Common myeloid progenitor, CD34-positive (primary cell): Measurements from ENCODE around the gene ERBB4.

Source experiments
- CTCF ChIA-PET: fragments of 350-600 bp; sonication (Branson Sonifier 250); formaldehyde crosslinking; loops from one replicate; lab custom pipeline; 2021; ENCODE audit warnings: antibody characterized with exemption; lab: Charles Lee
- POLR2A ChIA-PET: fragments of 350-600 bp; sonication (Branson Sonifier 250); formaldehyde crosslinking; loops from one replicate; lab custom pipeline; 2021; ENCODE audit warnings: antibody characterized with exemption; lab: Charles Lee
- DNase-seq, 3 donors: peaks; one replicate each; pipeline versions ENCODE4 v3.0.0 to v3.0.0-alpha.2; 2013
- H3K27ac ChIP-seq, 2 experiments: 1 replicate in 1 of 2; 2 replicates in 1 of 2; pipeline ENCODE4 v1.7.0; 2013; ENCODE audit warnings: inconsistent platforms in 2 of 2, low read length in 2 of 2, mild to moderate bottlenecking in 2 of 2, low read depth in 1 of 2, moderate library complexity in 1 of 2; ENCODE audit not compliant: severe bottlenecking in 2 of 2, insufficient read depth in 1 of 2, poor library complexity in 1 of 2
- H3K27me3 ChIP-seq, 5 experiments: replicated peaks in 2 of 5; 1 replicate in 3 of 5; 2 replicates in 2 of 5; pipeline versions ENCODE4 v1.6.1 to v1.7.0; 2013; ENCODE audit warnings: low read length in 4 of 5, mild to moderate bottlenecking in 2 of 5, moderate library complexity in 2 of 5, inconsistent platforms in 1 of 5; ENCODE audit not compliant: insufficient read depth in 5 of 5, control insufficient read depth in 4 of 5
- H3K36me3 ChIP-seq, 4 experiments: 1 replicate in 2 of 4; 2 replicates in 2 of 4; pipeline versions ENCODE4 v1.6.1 to v1.7.0; 2013; ENCODE audit warnings: low read length in 3 of 4, control low read depth in 1 of 4, mild to moderate bottlenecking in 1 of 4; ENCODE audit not compliant: control insufficient read depth in 4 of 4, insufficient read depth in 4 of 4
- H3K4me1 ChIP-seq, 4 experiments: 1 replicate in 3 of 4; 2 replicates in 1 of 4; pipeline versions ENCODE4 v1.6.1 to v1.7.1; 2013; ENCODE audit warnings: low read length in 3 of 4, mild to moderate bottlenecking in 3 of 4, control low read depth in 1 of 4, inconsistent platforms in 1 of 4, moderate library complexity in 1 of 4; ENCODE audit not compliant: control insufficient read depth in 4 of 4, insufficient read depth in 4 of 4; ENCODE audit errors: control extremely low read depth in 1 of 4
- H3K4me3 ChIP-seq, 7 experiments: 1 replicate in 4 of 7; 2 replicates in 3 of 7; pipeline versions ENCODE4 v1.5.1 to v1.7.0; 2013; ENCODE audit warnings: mild to moderate bottlenecking in 7 of 7, low read length in 6 of 7, moderate library complexity in 6 of 7, inconsistent platforms in 2 of 7, low read depth in 2 of 7, control low read depth in 1 of 7; ENCODE audit not compliant: insufficient read depth in 4 of 7, control insufficient read depth in 1 of 7; ENCODE audit errors: extremely low read depth in 1 of 7
- H3K9me3 ChIP-seq, 5 experiments: 1 replicate in 4 of 5; 2 replicates in 1 of 5; pipeline versions ENCODE4 v1.6.1 to v1.7.1; 2013; ENCODE audit warnings: low read length in 4 of 5, mild to moderate bottlenecking in 2 of 5, inconsistent platforms in 1 of 5, low read depth in 1 of 5, moderate library complexity in 1 of 5; ENCODE audit not compliant: control insufficient read depth in 4 of 5, insufficient read depth in 2 of 5; ENCODE audit errors: control extremely low read depth in 1 of 5
- WGBS: methylation state at CpG from one replicate; pipeline ENCODE4 v1.1.5; 2013; ENCODE audit not compliant: insufficient coverage; 5-methylcytosine and 5-hydroxymethylcytosine counted together

Gene ERBB4

DNA sequence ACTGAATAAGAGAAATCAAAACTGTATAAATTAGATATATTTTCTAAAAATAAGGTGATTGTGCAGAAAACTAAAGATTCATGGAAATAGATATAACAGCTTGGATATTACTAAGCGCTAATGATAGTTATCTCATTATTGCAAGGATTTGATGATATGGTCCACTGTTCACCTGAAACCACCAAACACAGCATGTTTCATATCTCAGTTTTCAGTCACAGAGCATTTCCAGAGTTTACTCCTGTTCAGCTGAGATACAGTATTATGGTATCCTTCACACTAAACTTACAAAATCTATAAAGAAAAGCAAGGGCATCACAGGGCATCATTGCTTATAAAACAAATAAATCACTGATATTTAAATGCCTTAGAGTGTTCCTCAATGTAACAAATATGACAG lies 591.6 kb downstream of the ERBB4 start:
- Histone ChIP-seq H3K27me3 (no peaks in the 10 kb centered on the region), H3K9me3 (peaks cover 0 to 3% (median 0%) of the 10 kb centered on the region in 5 experiments), H3K4me3 (no peak overlapping the region), H3K4me1 (no peaks in the 10 kb centered on the region), H3K27ac (no peak overlapping the region), H3K36me3 (no peaks in the 10 kb centered on the region)
- DNase-seq, result no peak
- WGBS, result no CpG with 5 or more reads among the region's 1 CpG
- CTCF ChIA-PET, result no interaction called here
- POLR2A ChIA-PET, result no interaction called here

GRCh38 chr2:211944572-211944971 lies 594.0 kb downstream of the ERBB4 start:
- no peak for DNase-seq
- ChIA-PET POLR2A (no interaction called here), CTCF (no interaction called here)
- Histone ChIP-seq H3K9me3 (no peaks in the 10 kb centered on the region), H3K27me3 (no peaks in the 10 kb centered on the region), H3K4me1 (no peaks in the 10 kb centered on the region), H3K36me3 (no peaks in the 10 kb centered on the region), H3K27ac (no peak overlapping the region), H3K4me3 (no peak overlapping the region)
- WGBS, result no CpG with 5 or more reads among the region's 1 CpG

- no peaks in the 10 kb centered on the region for H3K27me3 ChIP-seq
- no CpG with 5 or more reads among the region's 2 CpGs for WGBS
- no peaks in the 10 kb centered on the region for H3K9me3 ChIP-seq
- no peak overlapping the region for H3K27ac ChIP-seq
- POLR2A ChIA-PET, result no interaction called here
- CTCF ChIA-PET, result no interaction called here
- no peak overlapping the region for H3K4me3 ChIP-seq
- DNase-seq, result no peak
- no peaks in the 10 kb centered on the region for H3K4me1 ChIP-seq
- H3K36me3 ChIP-seq, result no peaks in the 10 kb centered on the region
These were observed 596.4 kb downstream of the ERBB4 start for GRCh38 chr2:211942153-211942552.

- ChIA-PET POLR2A (no interaction called here), CTCF (no interaction called here)
- no peaks in the 10 kb centered on the region for H3K36me3 ChIP-seq
- no peaks in the 10 kb centered on the region for H3K4me1 ChIP-seq
- no CpG with 5 or more reads among the region's 1 CpG for WGBS
- no peaks in the 10 kb centered on the region for H3K27me3 ChIP-seq
- no peak overlapping the region for H3K4me3 ChIP-seq
- H3K9me3 ChIP-seq, result no peaks in the 10 kb centered on the region
- H3K27ac ChIP-seq, result no peak overlapping the region
- no peak for DNase-seq
These were observed 597.3 kb downstream of the ERBB4 start for GRCh38 chr2:211941216-211941747.

- H3K36me3 ChIP-seq, result no peaks in the 10 kb centered on the region
- no peak overlapping the region for H3K4me3 ChIP-seq
- ChIA-PET POLR2A (no interaction called here), CTCF (no interaction called here)
- no peaks in the 10 kb centered on the region for H3K4me1 ChIP-seq
- 100% methylated on average over 1 of the region's 2 CpGs for WGBS
- H3K9me3 ChIP-seq, result no peaks in the 10 kb centered on the region
- no peak for DNase-seq
- no peaks in the 10 kb centered on the region for H3K27me3 ChIP-seq
- no peak overlapping the region for H3K27ac ChIP-seq
These were observed 599.4 kb downstream of the ERBB4 start for GRCh38 chr2:211939177-211939576.

DNA sequence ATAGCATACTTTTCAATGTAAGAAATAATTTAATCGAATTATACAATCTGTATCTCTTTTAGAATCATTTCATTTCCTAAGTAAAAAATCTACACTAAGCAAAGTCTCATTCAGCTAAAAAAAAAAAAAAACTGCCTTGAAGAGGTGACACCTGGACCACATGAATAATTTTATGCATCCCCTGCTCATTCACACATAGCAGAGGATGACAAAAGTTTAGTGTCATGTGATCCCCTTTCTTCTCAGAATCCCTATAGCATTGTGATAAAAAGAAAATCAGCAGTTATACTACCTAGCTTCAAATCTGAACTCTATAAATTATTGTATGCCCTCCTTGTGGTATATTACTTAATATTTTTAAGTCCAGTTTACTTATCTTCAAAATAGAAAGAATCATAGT lies 603.8 kb downstream of the ERBB4 start:
- ChIA-PET CTCF (interaction anchor here (0.8 kb wide), 1 partner anchor 21 kb away, joined by 3 read pairs; no protein-coding TSS in a partner anchor), POLR2A (no interaction called here)
- WGBS, result no CpG with 5 or more reads among the region's 1 CpG
- Histone ChIP-seq H3K4me3 (no peak overlapping the region), H3K4me1 (peaks cover 0 to 16% (median 1%) of the 10 kb centered on the region in 4 experiments), H3K36me3 (no peaks in the 10 kb centered on the region), H3K27ac (no peak overlapping the region), H3K9me3 (no peaks in the 10 kb centered on the region), H3K27me3 (no peaks in the 10 kb centered on the region)
- DNase-seq, result no peak

DNA sequence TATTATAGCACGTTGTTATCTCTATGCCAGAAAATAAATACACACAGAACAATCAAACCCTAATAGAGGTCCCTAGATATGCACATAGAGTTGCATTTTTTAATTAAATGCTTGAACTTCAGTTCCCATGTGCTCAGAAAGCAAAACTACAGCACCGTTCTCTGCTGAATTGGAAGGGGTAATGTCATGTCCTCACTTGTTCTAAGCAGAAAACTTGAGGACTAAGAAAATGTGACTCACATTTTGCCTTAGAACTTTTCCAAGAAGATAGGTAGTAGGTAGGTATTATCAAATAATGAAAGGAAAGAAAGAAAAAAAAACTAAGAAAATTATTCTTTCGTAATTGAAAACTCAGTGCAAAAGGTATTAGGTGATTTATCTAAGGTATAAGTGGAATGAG lies 607.3 kb downstream of the ERBB4 start:
- no CpG with 5 or more reads among the region's 3 CpGs for WGBS
- ChIA-PET CTCF (interaction anchor here (0.6 kb wide), 1 partner anchor 138 kb away, joined by 3 read pairs; no protein-coding TSS in a partner anchor), POLR2A (no interaction called here)
- no peaks in the 10 kb centered on the region for H3K36me3 ChIP-seq
- no peaks in the 10 kb centered on the region for H3K27me3 ChIP-seq
- no peak for DNase-seq
- no peaks in the 10 kb centered on the region for H3K9me3 ChIP-seq
- no peak overlapping the region for H3K27ac ChIP-seq
- H3K4me1 ChIP-seq, result peaks cover 0 to 16% (median 2%) of the 10 kb centered on the region in 4 experiments
- H3K4me3 ChIP-seq, result no peak overlapping the region
